PC-3 (cell line): ENCODE measurements around the gene MYBPH. TPM values are rescaled to one million over a fixed set of nuclear protein-coding genes. Genes with fewer than 3 reads are reported as not detected.

ENCODE experiments used
- ATAC-seq: fragments of 200-7000 bp; cut with Tn5 transposase; 2 replicates; pipeline ENCODE4 v1.9.1; 2020; ENCODE audit warnings: mild to moderate bottlenecking, moderate library complexity
- BruUV-seq: library from RNA; stranded (reverse); fragments of 400-500 nt; replicated peaks from 2 replicates; lab custom pipeline; 2021; lab: Mats Ljungman, UMichigan
- CTCF ChIA-PET: fragments of 300-600 bp; sonication (Branson Sonifier 250); formaldehyde crosslinking; loops from one replicate; lab custom pipeline; 2022; ENCODE audit warnings: antibody characterized with exemption; lab: Charles Lee
- POLR2A ChIA-PET: fragments of 300-600 bp; sonication (Branson Sonifier 250); formaldehyde crosslinking; loops from one replicate; lab custom pipeline; 2022; ENCODE audit warnings: antibody characterized with exemption; ENCODE audit not compliant: unreplicated experiment; lab: Charles Lee
- DNase-seq: peaks from one replicate; pipeline ENCODE4 v3.0.0-alpha.2; 2015
- H2AFZ ChIP-seq: fragments of 300-600 bp; sonication (generic); 2 replicates; pipeline ENCODE4 v1.6.0; 2016; ENCODE audit warnings: antibody characterized with exemption, low read length
- H3F3A ChIP-seq: fragments of 300-600 bp; sonication (generic); one replicate; pipeline ENCODE4 v1.6.0; 2017; ENCODE audit warnings: antibody characterized with exemption, low read length, control low read depth, mild to moderate bottlenecking; ENCODE audit not compliant: unreplicated experiment
- H3K27ac ChIP-seq: fragments of 300-600 bp; sonication (generic); 2 replicates; pipeline ENCODE4 v1.5.1; 2016; ENCODE audit warnings: mild to moderate bottlenecking, low read length
- H3K27me3 ChIP-seq: fragments of 300-600 bp; sonication (generic); 2 replicates; pipeline ENCODE4 v1.6.1; 2016; ENCODE audit warnings: low read length, mixed read lengths
- H3K36me3 ChIP-seq: fragments of 300-600 bp; sonication (generic); 2 replicates; pipeline ENCODE4 v1.6.1; 2016; ENCODE audit warnings: low read depth, mixed run types, low read length, mixed read lengths
- H3K4me1 ChIP-seq: fragments of 300-600 bp; sonication (generic); 2 replicates; pipeline ENCODE4 v1.5.1; 2016; ENCODE audit warnings: low read length; ENCODE audit not compliant: insufficient read depth
- H3K4me2 ChIP-seq: fragments of 300-600 bp; sonication (generic); 2 replicates; pipeline ENCODE4 v1.6.0; 2016; ENCODE audit warnings: low read length
- H3K4me3 ChIP-seq: fragments of 300-600 bp; sonication (generic); 2 replicates; pipeline ENCODE4 v1.5.1; 2016; ENCODE audit warnings: mild to moderate bottlenecking, low read length, mixed read lengths
- H3K79me2 ChIP-seq: fragments of 300-600 bp; sonication (generic); 2 replicates; pipeline ENCODE4 v1.6.1; 2017; ENCODE audit warnings: low read length, mixed read lengths
- H3K9ac ChIP-seq: fragments of 300-600 bp; sonication (generic); 2 replicates; pipeline ENCODE4 v1.6.0; 2016; ENCODE audit warnings: mild to moderate bottlenecking, low read length
- H3K9me2 ChIP-seq: fragments of 300-600 bp; sonication (generic); replicated peaks from 2 replicates; pipeline ENCODE4 v1.6.1; 2016; ENCODE audit warnings: mixed run types, low read length, mixed read lengths
- H3K9me3 ChIP-seq: fragments of 300-600 bp; sonication (generic); 2 replicates; pipeline ENCODE4 v1.6.1; 2016; ENCODE audit warnings: low read length, mixed read lengths
- H4K20me1 ChIP-seq: fragments of 300-600 bp; sonication (generic); 2 replicates; pipeline ENCODE4 v1.6.1; 2016; ENCODE audit warnings: low read length, mixed read lengths
- CTCF ChIP-seq: fragments of 300-600 bp; sonication (generic); conservative IDR thresholded peaks from 2 replicates; pipeline ENCODE4 v1.5.1; 2017; ENCODE audit warnings: antibody characterized with exemption, low read depth, mild to moderate bottlenecking, low read length
- EZH2 ChIP-seq: fragments of 300-600 bp; sonication (generic); IDR thresholded peaks from one replicate; pipeline ENCODE4 v1.6.1; 2017; ENCODE audit warnings: antibody characterized with exemption, mild to moderate bottlenecking, low read length; ENCODE audit not compliant: unreplicated experiment
- EZH2phosphoT487 ChIP-seq: fragments of 300-600 bp; sonication (generic); IDR thresholded peaks from 2 replicates; pipeline ENCODE4 v1.6.1; 2018; ENCODE audit warnings: mild to moderate bottlenecking, antibody characterized with exemption, low read length, borderline replicate concordance
- intact Hi-C: fragments of 100-400 bp; cut with micrococcal nuclease; formaldehyde crosslinking; loops from 2 replicates; pipeline ENCODE4 v1.9.0; 2023
- total RNA-seq: library from RNA; depleted of rRNA; stranded (reverse); fragments of >200 nt; gene quantifications from 2 replicates; pipeline ENCODE4 v1.2.3, GENCODE V29; 2014

Gene MYBPH
- total RNA-seq, 1 experiment from 2014 or later, result not detected

- Histone ChIP-seq H3K27ac (no peak overlapping the region), H3K4me3 (no peak overlapping the region), H3K4me1 (no peaks in the 10 kb centered on the region), H4K20me1 (no peaks in the 10 kb centered on the region), H2AFZ (no peak overlapping the region), H3K36me3 (no peaks in the 10 kb centered on the region), H3K27me3 (peaks cover 49% of the 10 kb centered on the region), H3K4me2 (no peak overlapping the region), H3K9me3 (no peaks in the 10 kb centered on the region), H3K9me2 (no peaks in the 10 kb centered on the region), H3K9ac (no peak overlapping the region), H3K79me2 (no peaks in the 10 kb centered on the region), H3F3A (no peaks in the 10 kb centered on the region)
- POLR2A ChIA-PET, result no interaction called here
- BruUV-seq, result no TSS peak
- TF ChIP-seq CTCF, result no peak
- TF ChIP-seq EZH2, result no peak
- TF ChIP-seq EZH2phosphoT487, result no peak
- ATAC-seq (no peak), DNase-seq (no peak)
- intact Hi-C loops, result no loop called here
- CTCF ChIA-PET, result no interaction called here
Measured at GRCh38 chr1:203217668-203218067, 42.0 kb upstream of the MYBPH start.

- intact Hi-C loops, result no loop called here
- POLR2A ChIA-PET, result no interaction called here
- no peaks in the 10 kb centered on the region for H4K20me1 ChIP-seq
- no peaks in the 10 kb centered on the region for H3K79me2 ChIP-seq
- H3K4me1 ChIP-seq, result no peaks in the 10 kb centered on the region
- H2AFZ ChIP-seq, result no peak overlapping the region
- no peak overlapping the region for H3K4me2 ChIP-seq
- CTCF ChIA-PET, result no interaction called here
- H3K9me3 ChIP-seq, result no peaks in the 10 kb centered on the region
- TF ChIP-seq EZH2phosphoT487 (no peak), EZH2 (no peak), CTCF (peak; percentile 45)
- H3K4me3 ChIP-seq, result no peak overlapping the region
- H3K9me2 ChIP-seq, result no peaks in the 10 kb centered on the region
- ATAC-seq, result peak; percentile 12
- H3K36me3 ChIP-seq, result no peaks in the 10 kb centered on the region
- H3K27me3 ChIP-seq, result peaks cover 46% of the 10 kb centered on the region
- H3F3A ChIP-seq, result no peaks in the 10 kb centered on the region
- H3K27ac ChIP-seq, result no peak overlapping the region
- no TSS peak for BruUV-seq
- DNase-seq, result peak; percentile 30
- H3K9ac ChIP-seq, result no peak overlapping the region
Measured at GRCh38 chr1:203217139-203217655, 41.6 kb upstream of the MYBPH start.

- no peaks in the 10 kb centered on the region for H3K36me3 ChIP-seq
- H3K4me2 ChIP-seq, result no peak overlapping the region
- H4K20me1 ChIP-seq, result no peaks in the 10 kb centered on the region
- no peak overlapping the region for H2AFZ ChIP-seq
- H3K4me3 ChIP-seq, result no peak overlapping the region
- TF ChIP-seq EZH2phosphoT487 (no peak), EZH2 (no peak), CTCF (peak; percentile 90)
- H3F3A ChIP-seq, result no peaks in the 10 kb centered on the region
- no peak overlapping the region for H3K27ac ChIP-seq
- no peaks in the 10 kb centered on the region for H3K9me2 ChIP-seq
- ATAC-seq (peak; percentile 85), DNase-seq (peak; percentile 88)
- POLR2A ChIA-PET, result no interaction called here
- CTCF ChIA-PET, result interaction anchor here (0.7 to 1.6 kb wide), 7 partner anchors 51 to 177 kb away, joined by 3 to 36 read pairs (median 5); no protein-coding TSS in a partner anchor
- no TSS peak for BruUV-seq
- no peak overlapping the region for H3K9ac ChIP-seq
- H3K79me2 ChIP-seq, result no peaks in the 10 kb centered on the region
- no peaks in the 10 kb centered on the region for H3K9me3 ChIP-seq
- no peaks in the 10 kb centered on the region for H3K4me1 ChIP-seq
- intact Hi-C loops, result loop anchor here (1.0 kb wide), 2 partner anchors 98 to 177 kb away; no protein-coding TSS in a partner anchor
- H3K27me3 ChIP-seq, result peaks cover 42% of the 10 kb centered on the region
Measured at GRCh38 chr1:203216274-203217138, 40.9 kb upstream of the MYBPH start.
